SK-N-SH treated with all-trans-retinoic acid at 6 μM for 48 hours (cell line): Measurements from ENCODE around the gene ELF3.

Experiments used
- ARNTL ChIP-seq: fragments of 450-650 bp; formaldehyde crosslinking; IDR thresholded peaks from 2 replicates; pipeline ENCODE4 v1.5.0; 2020; ENCODE audit warnings: low read depth, mild to moderate bottlenecking, moderate library complexity, borderline replicate concordance
- BACH2 ChIP-seq: fragments of 250-450 bp; sonication (Bioruptor Pico); IDR thresholded peaks from 2 replicates; pipeline ENCODE4 v1.9.0; 2021; ENCODE audit warnings: mild to moderate bottlenecking, borderline replicate concordance
- ESRRG ChIP-seq: fragments of 250-450 bp; sonication (Bioruptor Pico); IDR thresholded peaks from 2 replicates; pipeline ENCODE4 v1.6.1; 2021; ENCODE audit warnings: mild to moderate bottlenecking
- OSR1 ChIP-seq: fragments of 250-450 bp; sonication (Bioruptor Pico); IDR thresholded peaks from 2 replicates; pipeline ENCODE4 v1.8.0; 2022; ENCODE audit warnings: moderate library complexity, mild to moderate bottlenecking, inconsistent platforms
- RARB ChIP-seq: fragments of 250-450 bp; sonication (Bioruptor Pico); IDR thresholded peaks from 2 replicates; pipeline ENCODE4 v1.8.0; 2021; ENCODE audit warnings: mild to moderate bottlenecking, moderate library complexity
- ZFP30 ChIP-seq: fragments of 450-650 bp; formaldehyde crosslinking; IDR thresholded peaks from 2 replicates; pipeline ENCODE4 v1.5.0; 2022; ENCODE audit warnings: mild to moderate bottlenecking, moderate library complexity
- ZNF565 ChIP-seq: fragments of 450-650 bp; formaldehyde crosslinking; conservative IDR thresholded peaks from 2 replicates; pipeline ENCODE4 v1.5.0; 2020; ENCODE audit warnings: low read depth, mild to moderate bottlenecking, moderate library complexity
- ZNF8 ChIP-seq: fragments of 450-650 bp; formaldehyde crosslinking; IDR thresholded peaks from 2 replicates; pipeline ENCODE4 v1.5.0; 2020; ENCODE audit warnings: mild to moderate bottlenecking, moderate library complexity
- TF ChIP-seq, protein P1 (sequence below): fragments of 250-450 bp; sonication (Bioruptor Pico); IDR thresholded peaks from 2 replicates; pipeline ENCODE4 v1.8.0; 2020; ENCODE audit warnings: mild to moderate bottlenecking, moderate library complexity, borderline replicate concordance
- TF ChIP-seq, protein P2 (sequence below): fragments of 250-450 bp; sonication (Bioruptor Pico); IDR thresholded peaks from 2 replicates; pipeline ENCODE4 v1.5.1; 2021; ENCODE audit warnings: mild to moderate bottlenecking, moderate library complexity
- TF ChIP-seq, protein P3 (sequence below): fragments of 250-450 bp; sonication (Bioruptor Pico); IDR thresholded peaks from 2 replicates; pipeline ENCODE4 v1.5.0; 2020; ENCODE audit warnings: mild to moderate bottlenecking, moderate library complexity

DNA sequence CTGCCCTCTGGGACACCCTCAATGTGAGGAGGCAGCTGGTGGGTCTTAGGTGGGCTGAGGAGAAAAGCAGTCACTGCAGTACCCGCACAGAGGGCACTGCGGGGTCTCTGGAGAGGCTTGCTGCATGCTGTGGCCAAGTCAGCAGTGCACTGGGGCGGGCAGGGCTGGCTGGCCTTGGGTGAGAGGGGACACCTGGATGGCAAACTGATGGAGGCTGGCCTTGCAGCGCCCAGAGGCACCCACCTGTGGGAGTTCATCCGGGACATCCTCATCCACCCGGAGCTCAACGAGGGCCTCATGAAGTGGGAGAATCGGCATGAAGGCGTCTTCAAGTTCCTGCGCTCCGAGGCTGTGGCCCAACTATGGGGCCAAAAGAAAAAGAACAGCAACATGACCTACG is 3.2 kb downstream of the ELF3 start:
- no peak for TF ChIP-seq ZNF8 (CRISPR knock-in tag)
- TF ChIP-seq OSR1 (CRISPR knock-in tag) = no peak
- no peak for TF ChIP-seq ZNF565 (CRISPR knock-in tag)
- TF ChIP-seq ZFP30 (CRISPR knock-in tag) = no peak
- no peak for TF ChIP-seq RARB (CRISPR knock-in tag)
- TF ChIP-seq, protein P1, sequence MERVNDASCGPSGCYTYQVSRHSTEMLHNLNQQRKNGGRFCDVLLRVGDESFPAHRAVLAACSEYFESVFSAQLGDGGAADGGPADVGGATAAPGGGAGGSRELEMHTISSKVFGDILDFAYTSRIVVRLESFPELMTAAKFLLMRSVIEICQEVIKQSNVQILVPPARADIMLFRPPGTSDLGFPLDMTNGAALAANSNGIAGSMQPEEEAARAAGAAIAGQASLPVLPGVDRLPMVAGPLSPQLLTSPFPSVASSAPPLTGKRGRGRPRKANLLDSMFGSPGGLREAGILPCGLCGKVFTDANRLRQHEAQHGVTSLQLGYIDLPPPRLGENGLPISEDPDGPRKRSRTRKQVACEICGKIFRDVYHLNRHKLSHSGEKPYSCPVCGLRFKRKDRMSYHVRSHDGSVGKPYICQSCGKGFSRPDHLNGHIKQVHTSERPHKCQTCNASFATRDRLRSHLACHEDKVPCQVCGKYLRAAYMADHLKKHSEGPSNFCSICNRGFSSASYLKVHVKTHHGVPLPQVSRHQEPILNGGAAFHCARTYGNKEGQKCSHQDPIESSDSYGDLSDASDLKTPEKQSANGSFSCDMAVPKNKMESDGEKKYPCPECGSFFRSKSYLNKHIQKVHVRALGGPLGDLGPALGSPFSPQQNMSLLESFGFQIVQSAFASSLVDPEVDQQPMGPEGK (CRISPR knock-in tag) = no peak
- TF ChIP-seq, protein P2, sequence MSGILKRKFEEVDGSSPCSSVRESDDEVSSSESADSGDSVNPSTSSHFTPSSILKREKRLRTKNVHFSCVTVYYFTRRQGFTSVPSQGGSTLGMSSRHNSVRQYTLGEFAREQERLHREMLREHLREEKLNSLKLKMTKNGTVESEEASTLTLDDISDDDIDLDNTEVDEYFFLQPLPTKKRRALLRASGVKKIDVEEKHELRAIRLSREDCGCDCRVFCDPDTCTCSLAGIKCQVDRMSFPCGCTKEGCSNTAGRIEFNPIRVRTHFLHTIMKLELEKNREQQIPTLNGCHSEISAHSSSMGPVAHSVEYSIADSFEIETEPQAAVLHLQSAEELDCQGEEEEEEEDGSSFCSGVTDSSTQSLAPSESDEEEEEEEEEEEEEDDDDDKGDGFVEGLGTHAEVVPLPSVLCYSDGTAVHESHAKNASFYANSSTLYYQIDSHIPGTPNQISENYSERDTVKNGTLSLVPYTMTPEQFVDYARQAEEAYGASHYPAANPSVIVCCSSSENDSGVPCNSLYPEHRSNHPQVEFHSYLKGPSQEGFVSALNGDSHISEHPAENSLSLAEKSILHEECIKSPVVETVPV = no peak
- TF ChIP-seq, protein P3, sequence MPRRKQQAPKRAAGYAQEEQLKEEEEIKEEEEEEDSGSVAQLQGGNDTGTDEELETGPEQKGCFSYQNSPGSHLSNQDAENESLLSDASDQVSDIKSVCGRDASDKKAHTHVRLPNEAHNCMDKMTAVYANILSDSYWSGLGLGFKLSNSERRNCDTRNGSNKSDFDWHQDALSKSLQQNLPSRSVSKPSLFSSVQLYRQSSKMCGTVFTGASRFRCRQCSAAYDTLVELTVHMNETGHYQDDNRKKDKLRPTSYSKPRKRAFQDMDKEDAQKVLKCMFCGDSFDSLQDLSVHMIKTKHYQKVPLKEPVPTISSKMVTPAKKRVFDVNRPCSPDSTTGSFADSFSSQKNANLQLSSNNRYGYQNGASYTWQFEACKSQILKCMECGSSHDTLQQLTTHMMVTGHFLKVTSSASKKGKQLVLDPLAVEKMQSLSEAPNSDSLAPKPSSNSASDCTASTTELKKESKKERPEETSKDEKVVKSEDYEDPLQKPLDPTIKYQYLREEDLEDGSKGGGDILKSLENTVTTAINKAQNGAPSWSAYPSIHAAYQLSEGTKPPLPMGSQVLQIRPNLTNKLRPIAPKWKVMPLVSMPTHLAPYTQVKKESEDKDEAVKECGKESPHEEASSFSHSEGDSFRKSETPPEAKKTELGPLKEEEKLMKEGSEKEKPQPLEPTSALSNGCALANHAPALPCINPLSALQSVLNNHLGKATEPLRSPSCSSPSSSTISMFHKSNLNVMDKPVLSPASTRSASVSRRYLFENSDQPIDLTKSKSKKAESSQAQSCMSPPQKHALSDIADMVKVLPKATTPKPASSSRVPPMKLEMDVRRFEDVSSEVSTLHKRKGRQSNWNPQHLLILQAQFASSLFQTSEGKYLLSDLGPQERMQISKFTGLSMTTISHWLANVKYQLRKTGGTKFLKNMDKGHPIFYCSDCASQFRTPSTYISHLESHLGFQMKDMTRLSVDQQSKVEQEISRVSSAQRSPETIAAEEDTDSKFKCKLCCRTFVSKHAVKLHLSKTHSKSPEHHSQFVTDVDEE (CRISPR knock-in tag) = no peak
- TF ChIP-seq ESRRG (CRISPR knock-in tag) = no peak
- no peak for TF ChIP-seq BACH2 (CRISPR knock-in tag)
- no peak for TF ChIP-seq ARNTL
